ENCODE results near the gene SIM2.

SIM2 gene

DNA sequence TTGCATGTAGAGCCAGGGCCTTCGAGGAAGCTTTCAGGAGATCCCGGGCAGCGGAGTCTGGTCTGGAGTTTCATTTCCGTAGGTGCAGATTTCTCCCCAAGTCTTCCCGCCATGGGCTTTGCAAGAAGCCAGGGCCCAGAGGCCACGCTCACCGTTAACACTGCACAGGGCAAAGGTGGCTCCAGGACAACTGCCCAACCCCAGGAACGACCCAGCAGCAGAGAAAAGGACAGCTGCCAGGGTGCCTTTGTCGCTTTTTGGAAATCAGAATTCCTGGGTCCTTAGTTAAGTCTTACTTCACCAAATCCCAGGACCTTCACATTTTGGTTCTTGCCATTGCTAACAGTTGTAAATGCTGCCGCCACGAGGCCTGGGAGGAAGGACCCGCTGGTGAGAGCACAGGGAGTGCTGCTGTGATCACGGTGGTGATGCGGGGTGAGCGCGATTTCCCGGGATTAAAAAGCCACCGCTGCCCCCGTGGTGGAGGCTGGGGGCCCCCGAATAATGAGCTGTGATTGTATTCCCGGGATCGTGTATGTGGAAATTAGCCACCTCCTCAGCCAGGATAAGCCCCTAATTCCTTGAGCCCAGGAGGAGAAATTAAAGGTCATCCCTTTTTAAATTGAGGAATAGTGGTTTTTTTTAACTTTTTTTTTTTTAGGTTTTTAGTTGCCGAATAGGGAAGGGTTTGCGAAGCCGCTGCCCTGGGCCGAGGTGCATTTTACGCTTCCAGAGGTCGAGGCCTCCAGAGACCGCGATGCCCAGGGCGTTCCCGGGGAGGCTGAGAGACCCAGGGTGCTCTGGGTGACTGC, 8.2 kb downstream of the SIM2 start:
- no peak for ATAC-seq (replicated peaks)
- Mint-ChIP-seq H3K4me1 (ENCODE audit: low read depth in 2 of 2) (peaks cover 15 to 30% of the 10 kb centered on the region in 2 donors), H3K27me3 (peaks cover 75 to 99% of the 10 kb centered on the region in 2 donors), H3K4me3 (peak overlapping the region in 1 of 2 donors; percentile 56), H3K36me3 (ENCODE audit: insufficient read depth) (no peaks in the 10 kb centered on the region), H3K27ac (no peak overlapping the region), H3K9me3 (no peaks in the 10 kb centered on the region)
- no peak for DNase-seq

- peaks cover 75 to 99% of the 10 kb centered on the region in 2 donors for H3K27me3 Mint-ChIP-seq
- peaks cover 15 to 30% of the 10 kb centered on the region in 2 donors for H3K4me1 Mint-ChIP-seq (ENCODE audit: low read depth in 2 of 2)
- no peak overlapping the region for H3K27ac Mint-ChIP-seq
- H3K4me3 Mint-ChIP-seq: peak overlapping the region in 1 of 2 donors; percentile 49
- no peaks in the 10 kb centered on the region for H3K9me3 Mint-ChIP-seq
- H3K36me3 Mint-ChIP-seq (ENCODE audit: insufficient read depth): no peaks in the 10 kb centered on the region
- ATAC-seq (replicated peaks) (no peak), DNase-seq (no peak)
Observed at GRCh38 chr21:36707763-36708285, 8.9 kb downstream of the SIM2 start.

DNA sequence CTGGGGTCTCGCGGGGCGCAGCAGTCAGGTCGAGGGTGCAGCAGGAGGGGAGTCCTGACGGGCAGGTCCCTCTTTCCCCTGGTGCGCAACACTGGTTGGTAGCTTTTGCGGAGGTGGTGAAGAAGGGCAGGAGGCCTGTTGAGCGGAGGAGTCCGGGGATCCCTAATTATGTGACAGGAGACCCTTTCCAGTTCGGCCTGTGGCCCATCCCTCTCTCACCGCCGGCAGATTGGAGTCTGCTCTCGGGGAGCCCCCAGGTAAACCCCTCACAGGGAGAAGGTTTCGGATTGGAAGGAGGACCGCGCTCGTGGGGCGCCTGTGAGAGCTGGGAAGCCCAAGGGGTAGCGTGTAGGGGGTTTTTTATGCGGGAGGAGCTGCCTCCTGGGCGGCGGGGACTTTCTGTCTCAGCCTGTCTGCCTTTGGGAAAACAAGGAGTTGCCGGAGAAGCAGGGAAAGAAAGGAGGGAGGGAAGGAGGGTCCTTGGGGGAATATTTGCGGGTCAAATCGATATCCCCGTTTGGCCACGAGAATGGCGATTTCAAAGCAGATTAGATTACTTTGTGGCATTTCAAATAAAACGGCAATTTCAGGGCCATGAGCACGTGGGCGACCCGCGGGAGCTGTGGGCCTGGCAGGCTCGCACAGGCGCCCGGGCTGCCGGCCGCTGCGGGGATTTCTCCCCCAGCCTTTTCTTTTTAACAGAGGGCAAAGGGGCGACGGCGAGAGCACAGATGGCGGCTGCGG, 9.5 kb downstream of the SIM2 start:
- Mint-ChIP-seq H3K4me1 (ENCODE audit: low read depth in 2 of 2) (peaks cover 15 to 30% of the 10 kb centered on the region in 2 donors), H3K36me3 (ENCODE audit: insufficient read depth) (no peaks in the 10 kb centered on the region), H3K4me3 (peak overlapping the region; percentile 46 to 49), H3K27ac (no peak overlapping the region), H3K9me3 (no peaks in the 10 kb centered on the region), H3K27me3 (peaks cover 75 to 99% of the 10 kb centered on the region in 2 donors)
- no peak for ATAC-seq (replicated peaks)
- no peak for DNase-seq

GRCh38 chr21:36709030-36709867, 10.3 kb downstream of the SIM2 start:
- H3K27ac Mint-ChIP-seq: no peak overlapping the region
- H3K36me3 Mint-ChIP-seq (ENCODE audit: insufficient read depth): no peaks in the 10 kb centered on the region
- H3K9me3 Mint-ChIP-seq: no peaks in the 10 kb centered on the region
- DNase-seq (no peak), ATAC-seq (replicated peaks) (no peak)
- peaks cover 15 to 30% of the 10 kb centered on the region in 2 donors for H3K4me1 Mint-ChIP-seq (ENCODE audit: low read depth in 2 of 2)
- H3K4me3 Mint-ChIP-seq: peak overlapping the region; percentile 34 to 56
- peaks cover 79 to 99% of the 10 kb centered on the region in 2 donors for H3K27me3 Mint-ChIP-seq

DNA sequence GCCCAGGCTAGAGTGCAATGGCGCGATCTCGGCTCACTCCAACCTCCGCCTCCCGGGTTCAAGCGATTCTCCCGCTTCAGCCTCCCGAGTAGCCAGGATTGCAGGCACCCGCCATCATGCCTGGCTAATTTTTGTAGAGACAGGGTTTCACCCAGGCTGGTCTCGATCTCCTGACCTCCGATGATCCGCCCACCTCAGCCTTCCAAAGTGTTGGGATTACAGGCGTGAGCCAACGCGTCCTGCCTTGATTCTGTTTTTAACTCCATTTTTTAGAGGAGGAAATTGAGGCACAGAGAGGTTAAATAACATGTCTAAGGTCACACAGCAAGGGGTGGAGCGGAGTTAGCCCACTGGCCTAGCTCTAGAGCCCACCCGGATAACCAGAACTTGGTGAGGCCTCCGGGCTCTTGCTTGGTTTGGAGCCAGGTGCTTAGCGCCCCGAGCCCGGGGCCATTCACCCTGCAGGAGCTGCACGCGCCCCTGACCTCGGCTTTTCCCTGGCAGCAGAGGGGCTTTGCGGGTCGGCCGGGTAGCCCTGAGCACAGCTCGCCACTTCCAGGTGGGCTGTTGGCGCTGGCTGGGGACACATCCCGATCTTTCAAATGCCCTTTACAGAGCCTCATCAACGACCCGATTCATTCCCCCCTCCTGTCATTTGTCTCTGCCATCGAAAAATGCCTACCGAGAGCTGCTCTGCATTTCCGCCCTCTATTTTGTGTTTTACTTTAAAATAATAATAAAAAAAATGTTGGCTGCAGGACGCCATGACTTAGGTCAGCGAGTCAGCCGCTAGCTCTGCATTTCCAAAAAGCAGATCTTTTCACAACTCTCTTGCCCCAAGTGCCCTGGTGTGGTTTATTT, 11.2 kb downstream of the SIM2 start:
- Mint-ChIP-seq H3K4me3 (peak overlapping the region; percentile 34 to 56), H3K27ac (no peak overlapping the region), H3K4me1 (ENCODE audit: low read depth in 2 of 2) (peaks cover 13 to 27% of the 10 kb centered on the region in 2 donors), H3K27me3 (peaks cover 78 to 99% of the 10 kb centered on the region in 2 donors), H3K36me3 (ENCODE audit: insufficient read depth) (no peaks in the 10 kb centered on the region), H3K9me3 (no peaks in the 10 kb centered on the region)
- ATAC-seq (replicated peaks) (no peak), DNase-seq (no peak)

GRCh38 chr21:36710729-36711048, 11.8 kb downstream of the SIM2 start:
- H3K9me3 Mint-ChIP-seq: no peaks in the 10 kb centered on the region
- peaks cover 72 to 97% of the 10 kb centered on the region in 2 donors for H3K27me3 Mint-ChIP-seq
- H3K4me3 Mint-ChIP-seq: peak overlapping the region in 1 of 2 donors; percentile 27
- no peak overlapping the region for H3K27ac Mint-ChIP-seq
- peaks cover 10 to 22% of the 10 kb centered on the region in 2 donors for H3K4me1 Mint-ChIP-seq (ENCODE audit: low read depth in 2 of 2)
- DNase-seq (no peak), ATAC-seq (replicated peaks) (no peak)
- no peaks in the 10 kb centered on the region for H3K36me3 Mint-ChIP-seq (ENCODE audit: insufficient read depth)

DNA sequence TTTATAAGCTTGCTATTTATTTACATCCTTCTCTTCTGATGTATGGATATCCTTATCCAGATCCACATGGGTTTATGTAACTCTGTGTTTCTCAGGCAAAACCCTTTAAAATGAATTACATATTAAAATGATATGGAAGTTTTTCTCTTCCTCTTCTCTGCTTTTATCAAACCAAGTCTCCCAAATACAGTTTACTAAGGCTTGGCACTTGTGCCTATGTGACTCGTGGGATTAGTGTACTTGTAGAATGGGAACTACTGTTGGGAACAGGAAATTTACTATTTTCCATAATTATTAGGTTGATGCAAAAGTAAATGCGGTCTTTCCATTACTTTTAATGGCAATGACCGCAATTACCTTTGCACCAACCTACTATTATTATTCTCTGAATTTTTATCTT, 14.8 kb downstream of the SIM2 start:
- no peak overlapping the region for H3K27ac Mint-ChIP-seq
- peaks cover 0 to 6% of the 10 kb centered on the region in 2 donors for H3K4me1 Mint-ChIP-seq (ENCODE audit: low read depth in 2 of 2)
- H3K36me3 Mint-ChIP-seq (ENCODE audit: insufficient read depth): no peaks in the 10 kb centered on the region
- H3K27me3 Mint-ChIP-seq: peaks cover 57 to 88% of the 10 kb centered on the region in 2 donors
- no peak overlapping the region for H3K4me3 Mint-ChIP-seq
- no peaks in the 10 kb centered on the region for H3K9me3 Mint-ChIP-seq
- DNase-seq: no peak
- ATAC-seq (replicated peaks): no peak

GRCh38 chr21:36716387-36716786, 17.5 kb downstream of the SIM2 start:
- Mint-ChIP-seq H3K27me3 (peaks cover 58 to 86% of the 10 kb centered on the region in 2 donors), H3K4me3 (no peak overlapping the region), H3K27ac (no peak overlapping the region), H3K36me3 (ENCODE audit: insufficient read depth) (no peaks in the 10 kb centered on the region), H3K9me3 (no peaks in the 10 kb centered on the region), H3K4me1 (ENCODE audit: low read depth in 2 of 2) (no peaks in the 10 kb centered on the region)
- ATAC-seq (replicated peaks): no peak
- no peak for DNase-seq

GRCh38 chr21:36716836-36717235, 17.9 kb downstream of the SIM2 start:
- no peak for DNase-seq
- no peak for ATAC-seq (replicated peaks)
- Mint-ChIP-seq H3K9me3 (no peaks in the 10 kb centered on the region), H3K4me1 (ENCODE audit: low read depth in 2 of 2) (no peaks in the 10 kb centered on the region), H3K36me3 (ENCODE audit: insufficient read depth) (no peaks in the 10 kb centered on the region), H3K4me3 (no peak overlapping the region), H3K27ac (no peak overlapping the region), H3K27me3 (peaks cover 57 to 86% of the 10 kb centered on the region in 2 donors)

DNA sequence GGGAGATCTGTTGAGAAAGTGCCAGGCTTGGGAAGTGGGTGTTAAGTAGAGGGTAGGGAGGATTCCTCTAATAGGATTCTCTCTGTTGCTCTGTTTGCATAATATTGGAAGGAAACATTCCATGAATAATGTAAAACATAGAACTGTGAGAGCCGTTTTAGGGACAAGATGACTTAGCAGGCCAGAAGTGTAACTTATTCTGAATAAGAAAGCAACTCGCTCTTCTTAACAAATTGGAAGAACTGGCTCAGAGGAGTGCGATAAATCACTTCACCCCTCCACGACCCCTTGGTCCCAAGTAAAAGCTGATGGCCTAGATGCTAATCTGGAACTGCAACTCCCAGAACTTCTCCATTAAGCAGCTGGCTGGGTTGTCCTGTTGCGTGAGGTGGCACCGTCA, 19.1 kb downstream of the SIM2 start:
- peaks cover 46 to 86% of the 10 kb centered on the region in 2 donors for H3K27me3 Mint-ChIP-seq
- no peak for ATAC-seq (replicated peaks)
- H3K4me3 Mint-ChIP-seq: no peak overlapping the region

DNA sequence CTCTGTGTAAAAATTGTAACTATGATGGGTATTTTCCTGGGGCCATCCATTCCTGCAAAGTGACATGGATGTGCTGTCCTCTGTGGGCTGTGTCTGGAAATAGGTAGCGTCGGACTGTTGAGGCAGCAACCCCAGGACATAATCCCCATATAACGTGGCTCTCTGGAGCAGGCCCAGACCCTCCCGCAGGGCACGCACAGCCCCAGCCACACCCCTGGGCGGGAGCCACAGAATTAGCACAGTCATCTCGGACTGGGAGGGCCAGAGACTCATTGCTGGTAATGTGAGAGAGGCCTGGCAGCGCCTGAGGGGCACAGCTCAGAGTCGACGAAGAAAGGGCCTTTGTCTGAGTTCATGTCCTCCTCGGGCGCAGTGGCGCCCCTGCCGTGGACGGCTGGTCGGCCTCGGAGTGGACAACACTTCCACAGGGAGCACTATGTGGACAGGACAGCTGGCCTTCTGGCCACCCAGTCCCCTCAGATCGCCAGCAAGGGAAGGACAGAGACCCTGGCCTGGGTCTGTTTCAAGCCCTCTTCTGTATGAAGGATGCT, 20.1 kb downstream of the SIM2 start:
- H3K9me3 Mint-ChIP-seq: no peaks in the 10 kb centered on the region
- no peak for DNase-seq
- H3K27ac Mint-ChIP-seq: no peak overlapping the region
- no peaks in the 10 kb centered on the region for H3K36me3 Mint-ChIP-seq (ENCODE audit: insufficient read depth)
- ATAC-seq (replicated peaks): no peak
- no peaks in the 10 kb centered on the region for H3K4me1 Mint-ChIP-seq (ENCODE audit: low read depth in 2 of 2)
- H3K4me3 Mint-ChIP-seq: no peak overlapping the region
- H3K27me3 Mint-ChIP-seq: peaks cover 42 to 86% of the 10 kb centered on the region in 2 donors

More for the DNA sequence above, 19.1 kb downstream of the SIM2 start:
- Mint-ChIP-seq H3K9me3 (no peaks in the 10 kb centered on the region), H3K36me3 (ENCODE audit: insufficient read depth) (no peaks in the 10 kb centered on the region), H3K27ac (no peak overlapping the region), H3K4me1 (ENCODE audit: low read depth in 2 of 2) (no peaks in the 10 kb centered on the region)
- DNase-seq: no peak

- Mint-ChIP-seq H3K27ac (no peak overlapping the region), H3K4me3 (no peak overlapping the region), H3K4me1 (ENCODE audit: low read depth in 2 of 2) (no peaks in the 10 kb centered on the region), H3K36me3 (ENCODE audit: insufficient read depth) (no peaks in the 10 kb centered on the region), H3K9me3 (no peaks in the 10 kb centered on the region), H3K27me3 (peaks cover 38 to 86% of the 10 kb centered on the region in 2 donors)
- DNase-seq (no peak), ATAC-seq (replicated peaks) (no peak)
Observed at GRCh38 chr21:36719614-36720013, 20.7 kb downstream of the SIM2 start.
